K562 (cell line): ENCODE measurements around the gene KCNH2. TPM values are rescaled to one million over a fixed set of nuclear protein-coding genes. Genes with fewer than 3 reads are reported as not detected.

Source experiments
- BACH1 ChIP-seq: fragments of 200-800 bp; sonication (Bioruptor generic); IDR thresholded peaks from 2 replicates; pipeline ENCODE4 v1.6.1; 2016; ENCODE audit warnings: missing genetic modification characterization, missing compliant biosample characterization
- BMI1 ChIP-seq: fragments of 150-350 bp; IDR thresholded peaks from 2 replicates; pipeline ENCODE4 v1.6.1; 2014; ENCODE audit warnings: low read length
- BRD9 ChIP-seq: fragments of 450-650 bp; IDR thresholded peaks from 2 replicates; pipeline ENCODE4 v1.6.1; 2018; ENCODE audit warnings: low read depth; ENCODE audit not compliant: partially characterized antibody
- CAMTA2 ChIP-seq: fragments of 250-450 bp; sonication (Bioruptor Pico); conservative IDR thresholded peaks from 2 replicates; pipeline ENCODE4 v1.5.1; 2022
- CBFA2T2 ChIP-seq: fragments of 450-650 bp; conservative IDR thresholded peaks from 2 replicates; pipeline ENCODE4 v1.6.1; 2017; ENCODE audit warnings: mild to moderate bottlenecking
- CBX2 ChIP-seq: fragments of 200-600 bp; sonication (generic); IDR thresholded peaks from one replicate; pipeline ENCODE4 v1.6.1; 2012; ENCODE audit warnings: mild to moderate bottlenecking, low read length, inconsistent platforms; ENCODE audit not compliant: insufficient read depth, poor library complexity, severe bottlenecking
- CHD2 ChIP-seq: IDR thresholded peaks from 2 replicates; pipeline ENCODE4 v1.6.1; 2011; ENCODE audit warnings: low read depth, low read length
- CREBBP ChIP-seq: IDR thresholded peaks from one replicate; pipeline ENCODE4 v1.6.1; 2012; ENCODE audit warnings: low read depth, mild to moderate bottlenecking, control low read depth, inconsistent platforms, low read length
- ERF ChIP-seq: fragments of 450-650 bp; formaldehyde crosslinking; IDR thresholded peaks from 2 replicates; pipeline ENCODE4 v1.4.0; 2020; ENCODE audit warnings: mild to moderate bottlenecking, mixed read lengths
- FIP1L1 ChIP-seq: fragments of 200-400 bp; formaldehyde crosslinking; IDR thresholded peaks from 2 replicates; pipeline ENCODE4 v1.6.1; 2018; ENCODE audit warnings: mild to moderate bottlenecking, low read depth, low read length; ENCODE audit not compliant: poor library complexity, severe bottlenecking
- FOS ChIP-seq: IDR thresholded peaks from 3 replicates; pipeline ENCODE4 v1.6.1; 2011; ENCODE audit not compliant: insufficient read length; ENCODE audit errors: extremely low read depth
- FOXA1 ChIP-seq: fragments of 450-650 bp; IDR thresholded peaks from 2 replicates; pipeline ENCODE4 v1.6.1; 2016; ENCODE audit warnings: mild to moderate bottlenecking, borderline replicate concordance
- FOXK1 ChIP-seq: sonication (generic); formaldehyde crosslinking; IDR thresholded peaks from 2 replicates; pipeline ENCODE4 v1.8.0; 2022; ENCODE audit warnings: missing genetic modification reagents, mild to moderate bottlenecking, borderline replicate concordance
- HMGN3 ChIP-seq: IDR thresholded peaks from 2 replicates; pipeline ENCODE4 v1.6.1; 2011; ENCODE audit warnings: borderline replicate concordance, low read depth, mild to moderate bottlenecking, mixed read lengths, low read length; ENCODE audit not compliant: insufficient read length; ENCODE audit errors: extremely low read depth
- MAFK ChIP-seq: IDR thresholded peaks from 2 replicates; pipeline ENCODE4 v1.6.1; 2011; ENCODE audit warnings: low read length, improper control_type of control experiment
- NBN ChIP-seq: fragments of 450-650 bp; IDR thresholded peaks from 2 replicates; pipeline ENCODE4 v1.6.1; 2016; ENCODE audit warnings: low read depth, mild to moderate bottlenecking
- NRF1 ChIP-seq, 2 experiments: fragments of 450-650 bp; IDR thresholded peaks in 1 of 2; conservative IDR thresholded peaks in 1 of 2; 2 replicates each; pipeline ENCODE4 v1.6.1; 2014; ENCODE audit warnings: mild to moderate bottlenecking in 2 of 2
- PHB ChIP-seq: fragments of 250-450 bp; sonication (Bioruptor Pico); IDR thresholded peaks from 2 replicates; pipeline ENCODE4 v1.5.0; 2021
- PYGO2 ChIP-seq: fragments of 450-650 bp; IDR thresholded peaks from 2 replicates; pipeline ENCODE4 v1.6.1; 2016; ENCODE audit warnings: mild to moderate bottlenecking, missing genetic modification characterization, moderate library complexity, missing compliant biosample characterization
- RNF2 ChIP-seq: sonication (generic); IDR thresholded peaks from 2 replicates; pipeline ENCODE4 v1.6.1; 2016
- SIRT6 ChIP-seq: IDR thresholded peaks from one replicate; pipeline ENCODE4 v1.6.1; 2012; ENCODE audit warnings: low read depth, mild to moderate bottlenecking, control low read depth, inconsistent platforms, low read length, moderate library complexity
- SOX6 ChIP-seq: fragments of 450-650 bp; IDR thresholded peaks from 2 replicates; pipeline ENCODE4 v1.6.1; 2014; ENCODE audit warnings: mild to moderate bottlenecking
- TAL1 ChIP-seq: fragments of 450-650 bp; IDR thresholded peaks from 2 replicates; pipeline ENCODE4 v1.6.1; 2016; ENCODE audit warnings: mild to moderate bottlenecking
- TSC22D4 ChIP-seq: fragments of 450-650 bp; IDR thresholded peaks from 2 replicates; pipeline ENCODE4 v1.6.1; 2016; ENCODE audit warnings: missing genetic modification characterization, missing biosample characterization, control low read depth
- ZC3H8 ChIP-seq: fragments of 450-650 bp; IDR thresholded peaks from 2 replicates; pipeline ENCODE4 v1.6.1; 2017
- ZNF41 ChIP-seq: fragments of 250-450 bp; sonication (Bioruptor Pico); conservative IDR thresholded peaks from 2 replicates; pipeline ENCODE4 v1.4.0; 2020; ENCODE audit warnings: mild to moderate bottlenecking
- ZNF445 ChIP-seq: fragments of 250-450 bp; sonication (Bioruptor Pico); IDR thresholded peaks from 2 replicates; pipeline ENCODE4 v1.4.0; 2020; ENCODE audit warnings: low read depth, mild to moderate bottlenecking, moderate library complexity
- ZNF57 ChIP-seq: fragments of 450-650 bp; formaldehyde crosslinking; IDR thresholded peaks from 2 replicates; pipeline ENCODE4 v1.4.0; 2020; ENCODE audit warnings: mild to moderate bottlenecking, moderate library complexity
- ZSCAN29 ChIP-seq: fragments of 450-650 bp; IDR thresholded peaks from 2 replicates; pipeline ENCODE4 v1.6.1; 2017
- polyA plus RNA-seq, 8 experiments: library from polyadenylated mRNA; depleted of rRNA in 4 of 8; stranded (reverse) in 5 of 8; unstranded in 3 of 8; fragments of >200 nt; fragmentation: Nextera tagmentation in 2 of 8; fragmentation: Illumina TruSeq in 1 of 8; extraction: Ambion mirVana in 2 of 8; extraction: Trizol in 1 of 8; gene quantifications; 2 replicates each; pipeline versions ENCODE4 v1.2.1 to v1.2.3, GENCODE V29; 2011 to 2014; ENCODE audit warnings: inconsistent platforms in 1 of 8, missing spikeins in 1 of 8
- total RNA-seq, 7 experiments: library from RNA; depleted of rRNA in 6 of 7; stranded (reverse); fragments of >200 nt in 6 of 7; fragmentation: Illumina TruSeq in 2 of 7; extraction: Trizol in 2 of 7; gene quantifications; 2 replicates each; pipeline versions ENCODE4 v1.2.1 to v1.2.3, GENCODE V29; 2011 to 2021; ENCODE audit warnings: low replicate concordance in 1 of 7
- TF ChIP-seq, protein P1 (sequence below): fragments of 250-450 bp; sonication (Bioruptor Pico); IDR thresholded peaks from 2 replicates; pipeline ENCODE4 v1.8.0; 2021; ENCODE audit warnings: moderate library complexity, mild to moderate bottlenecking, inconsistent platforms
- TF ChIP-seq, protein P2 (sequence below): fragments of 250-450 bp; sonication (Bioruptor Pico); IDR thresholded peaks from 2 replicates; pipeline ENCODE4 v1.5.0; 2021
- TF ChIP-seq, protein P3 (sequence below): fragments of 250-450 bp; sonication (Bioruptor Pico); IDR thresholded peaks from 2 replicates; pipeline ENCODE4 v1.5.0; 2020; ENCODE audit warnings: mild to moderate bottlenecking

KCNH2 gene
- total and polyA plus RNA-seq, 9 of the 15 experiments (the other 6 are each of a cell fraction or from before 2014, with no cell fraction given), result 18.1 to 368 (median 218) TPM

DNA sequence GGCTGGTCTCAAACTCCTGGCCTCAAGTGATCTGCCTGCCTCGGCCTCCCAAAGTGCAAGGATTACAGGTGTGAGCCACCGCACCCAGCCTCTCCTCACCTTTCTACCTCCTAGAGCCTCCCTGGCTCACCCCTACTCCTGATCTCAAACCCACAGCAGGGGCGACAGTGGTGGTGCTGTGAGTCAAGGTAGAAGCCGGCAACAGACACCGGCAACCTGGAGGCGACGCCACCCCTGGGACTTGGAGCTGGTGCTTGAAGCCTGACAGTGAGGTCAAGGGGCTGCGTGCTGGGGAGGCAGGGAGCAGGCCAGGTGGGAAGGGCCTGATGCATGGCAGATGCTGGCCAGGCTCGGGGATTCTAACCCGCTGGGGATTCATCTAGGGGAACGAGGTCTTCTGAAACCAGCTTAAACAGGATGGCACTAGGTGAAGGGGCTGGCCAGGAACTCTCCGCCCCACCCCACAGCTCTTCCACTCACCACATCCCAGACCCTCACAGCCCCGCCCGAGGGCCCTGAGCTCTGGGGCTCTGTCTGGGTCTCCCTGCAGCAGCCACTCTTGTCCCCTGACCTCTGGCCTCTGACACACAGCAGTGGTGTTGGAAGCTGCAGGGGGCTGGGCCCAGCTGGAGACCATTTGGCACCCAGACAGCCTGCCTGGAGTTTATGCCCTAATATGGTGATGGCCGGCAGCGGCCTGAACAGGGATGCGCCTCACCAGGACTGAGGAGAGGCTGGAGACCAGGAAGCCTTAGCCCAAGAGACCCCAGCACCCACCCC, 16.4 kb downstream of the KCNH2 start (continued):
- TF ChIP-seq HMGN3 (peak; percentile 30), ERF (peak; percentile 79; the same call in 1 of the 2 replicates), NBN (no peak), FOXA1 (no peak), BMI1 (no peak), ZSCAN29 (no peak), TSC22D4 (tag) (no peak), ZC3H8 (no peak), CHD2 (peak; percentile 35; the same call in 1 of the 2 replicates), RNF2 (peak; percentile 45; the same call in 1 of the 2 replicates), MAFK (no peak), SIRT6 (no peak), BACH1 (tag) (no peak), CREBBP (no peak), FOXK1 (no peak), CBX2 (no peak), FIP1L1 (peak; percentile 31), ZNF57 (CRISPR knock-in tag) (no peak), BRD9 (no peak), ZNF41 (CRISPR knock-in tag) (no peak; the same call in 1 of the 2 replicates), FOS (no peak), CAMTA2 (no peak), CBFA2T2 (peak; percentile 36), TAL1 (no peak), NRF1 (conservative IDR thresholded peaks at IDR 0.05 in 1 of 2, IDR thresholded peaks at IDR 0.05 in 1 of 2) (peak in 1 of 2 experiments; percentile 10; a peak in 1 of 4 replicates), ZNF445 (CRISPR knock-in tag) (no peak), PYGO2 (no peak; the same call in 1 of the 2 replicates), SOX6 (no peak), PHB (no peak)
- TF ChIP-seq, protein P1, sequence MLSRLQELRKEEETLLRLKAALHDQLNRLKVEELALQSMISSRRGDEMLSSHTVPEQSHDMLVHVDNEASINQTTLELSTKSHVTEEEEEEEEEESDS (CRISPR knock-in tag), result no peak
- TF ChIP-seq, protein P2, sequence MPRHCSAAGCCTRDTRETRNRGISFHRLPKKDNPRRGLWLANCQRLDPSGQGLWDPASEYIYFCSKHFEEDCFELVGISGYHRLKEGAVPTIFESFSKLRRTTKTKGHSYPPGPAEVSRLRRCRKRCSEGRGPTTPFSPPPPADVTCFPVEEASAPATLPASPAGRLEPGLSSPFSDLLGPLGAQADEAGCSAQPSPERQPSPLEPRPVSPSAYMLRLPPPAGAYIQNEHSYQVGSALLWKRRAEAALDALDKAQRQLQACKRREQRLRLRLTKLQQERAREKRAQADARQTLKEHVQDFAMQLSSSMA (CRISPR knock-in tag), result no peak
- TF ChIP-seq, protein P3, sequence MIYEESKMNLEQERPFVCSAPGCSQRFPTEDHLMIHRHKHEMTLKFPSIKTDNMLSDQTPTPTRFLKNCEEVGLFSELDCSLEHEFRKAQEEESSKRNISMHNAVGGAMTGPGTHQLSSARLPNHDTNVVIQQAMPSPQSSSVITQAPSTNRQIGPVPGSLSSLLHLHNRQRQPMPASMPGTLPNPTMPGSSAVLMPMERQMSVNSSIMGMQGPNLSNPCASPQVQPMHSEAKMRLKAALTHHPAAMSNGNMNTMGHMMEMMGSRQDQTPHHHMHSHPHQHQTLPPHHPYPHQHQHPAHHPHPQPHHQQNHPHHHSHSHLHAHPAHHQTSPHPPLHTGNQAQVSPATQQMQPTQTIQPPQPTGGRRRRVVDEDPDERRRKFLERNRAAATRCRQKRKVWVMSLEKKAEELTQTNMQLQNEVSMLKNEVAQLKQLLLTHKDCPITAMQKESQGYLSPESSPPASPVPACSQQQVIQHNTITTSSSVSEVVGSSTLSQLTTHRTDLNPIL, result no peak
